GM12875 (cell line): Measurements from ENCODE around the gene FES.

Experiments used
- H3K4me3 ChIP-seq: one replicate; pipeline ENCODE4 v1.5.1; 2011; ENCODE audit warnings: low read depth, low read length, control low read depth
- TF ChIP-seq, protein P1 (sequence below): IDR thresholded peaks from 2 replicates; pipeline ENCODE4 v1.5.1; 2011; ENCODE audit warnings: low read depth, mild to moderate bottlenecking, control low read depth, inconsistent platforms, low read length, moderate library complexity, borderline replicate concordance; ENCODE audit not compliant: insufficient read depth

The FES gene

DNA sequence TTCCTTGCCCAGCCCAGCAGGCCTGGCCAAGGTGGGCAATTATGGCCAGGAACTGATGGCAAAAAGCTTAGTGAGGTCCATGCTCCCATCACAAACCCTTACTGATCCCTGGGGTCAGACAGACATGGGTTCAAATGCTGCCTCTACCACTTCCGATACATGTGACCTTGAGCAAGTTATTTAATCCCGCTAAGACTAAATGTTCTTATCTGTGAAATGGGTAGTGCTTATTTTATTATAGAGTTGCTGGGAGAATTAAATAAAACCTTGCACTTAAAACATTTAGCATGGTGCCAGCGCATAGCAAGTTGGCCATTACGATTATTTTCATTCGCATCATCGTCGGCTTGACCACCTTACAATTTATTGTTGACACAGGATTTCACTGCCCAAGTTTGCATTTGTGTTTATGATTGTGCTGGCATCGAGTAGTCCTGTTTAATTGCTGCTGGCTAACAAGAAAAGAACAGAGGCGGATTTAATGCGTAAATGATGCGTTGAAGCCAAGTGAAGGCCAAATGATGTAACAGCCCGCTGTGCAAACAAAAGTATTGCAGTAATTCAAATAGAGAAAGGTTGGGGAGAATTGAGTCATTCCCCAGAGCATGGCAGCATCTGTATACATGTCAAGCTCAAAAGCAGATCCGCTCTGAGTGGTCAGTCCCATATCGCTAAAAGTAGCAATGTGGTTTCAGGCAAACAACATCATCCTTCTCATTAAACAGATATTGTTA lies 23.2 kb upstream of the FES start:
- TF ChIP-seq, protein P1, sequence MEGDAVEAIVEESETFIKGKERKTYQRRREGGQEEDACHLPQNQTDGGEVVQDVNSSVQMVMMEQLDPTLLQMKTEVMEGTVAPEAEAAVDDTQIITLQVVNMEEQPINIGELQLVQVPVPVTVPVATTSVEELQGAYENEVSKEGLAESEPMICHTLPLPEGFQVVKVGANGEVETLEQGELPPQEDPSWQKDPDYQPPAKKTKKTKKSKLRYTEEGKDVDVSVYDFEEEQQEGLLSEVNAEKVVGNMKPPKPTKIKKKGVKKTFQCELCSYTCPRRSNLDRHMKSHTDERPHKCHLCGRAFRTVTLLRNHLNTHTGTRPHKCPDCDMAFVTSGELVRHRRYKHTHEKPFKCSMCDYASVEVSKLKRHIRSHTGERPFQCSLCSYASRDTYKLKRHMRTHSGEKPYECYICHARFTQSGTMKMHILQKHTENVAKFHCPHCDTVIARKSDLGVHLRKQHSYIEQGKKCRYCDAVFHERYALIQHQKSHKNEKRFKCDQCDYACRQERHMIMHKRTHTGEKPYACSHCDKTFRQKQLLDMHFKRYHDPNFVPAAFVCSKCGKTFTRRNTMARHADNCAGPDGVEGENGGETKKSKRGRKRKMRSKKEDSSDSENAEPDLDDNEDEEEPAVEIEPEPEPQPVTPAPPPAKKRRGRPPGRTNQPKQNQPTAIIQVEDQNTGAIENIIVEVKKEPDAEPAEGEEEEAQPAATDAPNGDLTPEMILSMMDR, result no peak
- no peak overlapping the region for H3K4me3 ChIP-seq

DNA sequence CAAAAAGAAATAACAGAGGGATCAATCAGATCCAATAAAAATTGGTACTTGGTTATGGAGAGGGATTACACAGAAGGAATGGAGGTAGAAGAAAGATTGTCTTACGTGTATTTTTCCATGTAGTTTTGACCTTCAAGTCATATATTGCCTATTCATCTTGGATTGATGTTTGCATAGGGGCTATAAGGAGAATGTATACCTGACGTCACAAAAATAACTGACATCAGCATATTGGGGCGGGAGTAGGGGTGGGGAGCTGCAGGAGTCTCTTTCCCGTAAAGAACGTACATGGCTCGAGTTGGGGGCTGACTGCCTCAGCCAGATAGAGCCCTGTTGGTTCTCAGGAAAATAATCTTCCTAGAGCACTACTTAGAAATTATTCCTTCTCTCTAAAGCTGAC lies 21.8 kb upstream of the FES start:
- no peak overlapping the region for H3K4me3 ChIP-seq
- TF ChIP-seq, protein P1, result no peak

DNA sequence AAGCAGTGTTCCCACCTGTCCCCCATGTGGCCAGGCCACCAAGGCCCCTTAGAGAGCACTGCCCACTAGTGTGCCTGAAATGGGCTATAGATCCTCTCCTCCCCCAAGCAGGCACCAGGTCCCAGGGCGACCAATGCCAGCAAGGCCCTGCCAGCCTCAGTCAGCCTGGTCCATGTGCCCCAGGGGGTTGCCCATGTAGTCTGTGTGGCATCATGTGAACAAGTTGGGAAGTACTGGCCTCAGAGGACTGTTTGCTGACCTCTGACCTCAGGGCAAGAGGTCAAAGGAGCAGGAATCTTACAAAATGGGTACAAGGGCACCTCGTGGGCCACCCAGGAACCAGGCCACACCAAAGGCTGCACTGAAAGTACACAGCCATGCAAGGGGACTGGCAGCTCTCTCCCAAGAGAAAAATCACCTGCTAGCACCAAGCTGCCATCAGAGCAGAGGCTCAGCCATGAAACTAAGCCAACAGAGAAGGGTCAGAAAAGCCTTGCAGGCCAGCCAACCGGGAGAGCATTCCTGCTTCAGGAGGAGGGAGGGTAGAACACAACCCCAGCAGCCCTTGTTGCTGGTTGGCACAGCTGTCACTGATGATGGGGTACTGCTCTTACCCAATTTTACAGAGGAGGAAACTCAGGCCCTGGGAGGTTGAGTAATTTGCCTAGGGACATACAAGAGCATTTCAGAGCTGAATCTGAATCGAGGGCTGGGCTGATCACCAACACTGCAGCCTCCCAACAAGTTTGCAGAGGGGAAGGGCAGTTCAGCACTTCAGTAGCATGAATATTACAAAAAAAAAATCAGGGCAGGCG lies 21.1 kb upstream of the FES start:
- H3K4me3 ChIP-seq, result no peak overlapping the region
- TF ChIP-seq, protein P1, result no peak

DNA sequence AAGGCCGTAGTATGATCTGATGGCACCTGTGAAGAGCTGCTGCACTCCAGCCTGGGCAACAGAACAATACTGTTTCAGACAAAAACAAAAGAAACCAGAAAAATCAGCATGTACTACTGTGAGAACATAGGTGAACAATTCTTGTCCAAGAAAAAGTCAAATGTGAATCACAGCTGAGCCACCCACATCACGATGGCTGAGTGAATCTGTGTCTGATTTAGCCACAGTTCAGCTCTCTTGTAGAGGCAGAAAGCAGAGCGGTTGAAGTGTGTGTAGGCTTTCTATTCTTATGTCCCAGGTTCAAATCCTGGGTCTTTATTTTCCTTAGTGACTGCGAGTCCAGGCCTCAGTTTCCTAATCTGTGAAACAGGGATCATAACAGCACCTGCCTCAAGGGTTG lies 20.3 kb upstream of the FES start:
- TF ChIP-seq, protein P1, result no peak
- no peak overlapping the region for H3K4me3 ChIP-seq

DNA sequence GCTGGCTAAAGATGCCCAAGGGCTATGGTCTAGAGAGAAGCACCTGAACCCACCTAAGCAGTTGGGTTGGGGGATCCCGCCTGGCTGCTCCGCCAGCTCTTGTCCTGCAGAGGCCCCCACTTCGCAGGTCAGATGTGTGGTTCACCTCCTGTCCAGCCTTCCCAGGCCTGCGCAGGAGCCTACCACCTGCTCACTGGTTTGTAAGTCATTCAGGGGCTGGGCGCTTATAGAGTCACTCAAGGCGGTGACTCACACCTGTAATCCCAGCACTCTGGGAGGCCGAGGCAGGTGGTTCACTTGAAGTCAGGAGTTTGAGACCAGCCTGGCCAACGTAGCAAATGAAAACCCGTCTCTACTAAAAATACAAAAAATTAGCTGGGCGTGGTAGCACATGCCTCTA lies 19.8 kb upstream of the FES start:
- TF ChIP-seq, protein P1, result no peak
- no peak overlapping the region for H3K4me3 ChIP-seq

DNA sequence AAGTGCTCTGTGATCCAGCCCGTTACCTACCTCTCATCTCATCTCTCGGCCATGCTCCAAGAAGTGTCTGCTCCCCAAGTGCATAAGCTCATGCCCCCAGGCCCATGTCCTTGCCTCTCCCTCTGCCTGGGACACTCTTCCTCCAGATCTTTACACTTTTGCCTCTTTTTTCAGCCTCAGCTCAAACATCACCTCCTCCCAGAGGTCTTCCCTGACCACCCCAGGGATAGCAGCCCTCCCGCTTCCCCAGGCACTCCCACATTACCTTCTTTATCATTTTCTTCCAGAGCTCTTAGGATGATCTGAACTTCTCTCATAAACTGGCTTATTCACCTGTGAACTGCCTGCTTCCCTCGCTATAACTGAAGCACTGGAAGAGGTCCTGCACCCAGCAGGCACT lies 18.6 kb upstream of the FES start:
- no peak overlapping the region for H3K4me3 ChIP-seq
- TF ChIP-seq, protein P1, result no peak
